Left hindlimb (tissue), 1 donor: ENCODE data around the gene TMEM179.
A peak's percentile ranks its signal among the peaks of the same experiment; 100 is the strongest.
"Not testable (repeated sequence)": the region's sequence is repeated elsewhere in the genome, so short reads cannot be mapped to it uniquely, and the experiment has no call there.

Source experiments
- DNase-seq: peaks from one replicate; pipeline ENCODE4 v3.0.0-alpha.2; 2018

Gene TMEM179

GRCh38 chr14:104637546-104638003 is 33.0 kb upstream of the TMEM179 start:
- no peak for DNase-seq

GRCh38 chr14:104636846-104637545 is 32.4 kb upstream of the TMEM179 start:
- not testable (repeated sequence) for DNase-seq

DNA sequence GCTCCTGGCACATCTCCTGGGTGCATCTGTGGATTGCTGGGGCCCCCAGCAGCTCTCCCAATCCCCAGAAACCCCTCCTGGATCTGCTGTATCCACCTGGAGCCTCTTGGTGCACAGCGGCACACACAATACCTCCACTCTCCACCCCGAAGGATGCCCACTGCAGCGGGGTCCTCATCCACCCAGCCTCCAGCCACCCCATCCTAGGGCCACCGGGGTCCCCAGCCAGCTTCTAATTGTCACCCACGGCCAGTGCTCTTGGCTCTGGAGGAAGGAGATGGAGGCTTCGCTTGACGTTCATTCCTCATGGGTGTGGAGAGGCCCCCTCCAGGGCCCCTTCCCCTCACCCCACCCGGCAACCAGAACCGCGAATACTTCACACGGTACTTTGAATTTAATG is 31.6 kb upstream of the TMEM179 start:
- DNase-seq = no peak

DNA sequence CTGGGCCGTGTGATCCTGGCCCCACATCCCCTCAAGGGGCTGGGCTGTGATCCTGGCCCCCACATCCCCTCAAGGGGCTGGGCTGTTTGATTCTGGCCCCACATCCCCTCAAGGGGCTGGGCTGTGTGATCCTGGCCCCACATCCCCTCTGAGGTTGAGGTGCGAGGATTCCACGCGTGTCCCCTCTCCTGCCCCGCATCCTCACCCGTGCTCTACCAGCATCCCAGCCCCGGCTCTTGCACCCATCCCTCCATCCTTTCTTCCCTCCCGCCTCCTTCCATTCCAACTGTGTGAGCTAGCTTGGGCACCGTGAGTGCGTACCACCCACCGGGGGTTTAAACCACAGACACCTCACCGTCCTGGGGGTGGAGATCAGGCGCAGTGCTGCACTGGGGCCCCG is 31.1 kb upstream of the TMEM179 start:
- DNase-seq = no peak

- DNase-seq = no peak
These were observed 30.5 kb upstream of the TMEM179 start for GRCh38 chr14:104634886-104635570.

DNA sequence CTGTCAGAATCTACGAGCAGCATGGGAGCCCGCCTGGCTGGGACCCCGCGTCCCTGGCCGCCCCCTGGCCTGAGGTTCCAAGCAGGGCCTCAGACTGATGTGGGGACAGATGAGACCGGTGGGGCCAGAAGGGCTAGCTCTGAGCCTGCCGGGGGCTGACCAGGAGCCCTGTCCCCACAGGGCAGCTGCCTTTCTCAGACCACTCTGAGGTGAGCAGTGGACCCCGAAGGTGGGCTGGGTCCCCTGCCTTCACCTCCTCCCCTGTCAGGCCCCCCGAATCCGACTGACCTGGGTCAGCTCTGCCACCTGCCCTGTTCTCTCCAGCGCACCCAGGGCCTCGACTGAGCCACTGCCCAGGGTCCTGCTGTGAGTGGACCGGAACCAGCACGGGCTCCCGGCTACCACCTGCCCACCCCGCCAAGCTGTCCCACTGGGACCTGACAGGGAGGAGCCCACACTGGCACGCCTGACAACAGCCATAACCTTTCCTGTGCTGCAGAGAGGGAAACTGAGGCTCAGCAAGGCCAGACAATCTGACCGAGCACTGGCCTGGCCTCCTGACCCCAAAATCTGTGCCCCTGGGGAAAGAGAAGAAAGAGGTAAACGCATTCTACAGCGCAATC is 29.7 kb upstream of the TMEM179 start:
- no peak for DNase-seq

DNA sequence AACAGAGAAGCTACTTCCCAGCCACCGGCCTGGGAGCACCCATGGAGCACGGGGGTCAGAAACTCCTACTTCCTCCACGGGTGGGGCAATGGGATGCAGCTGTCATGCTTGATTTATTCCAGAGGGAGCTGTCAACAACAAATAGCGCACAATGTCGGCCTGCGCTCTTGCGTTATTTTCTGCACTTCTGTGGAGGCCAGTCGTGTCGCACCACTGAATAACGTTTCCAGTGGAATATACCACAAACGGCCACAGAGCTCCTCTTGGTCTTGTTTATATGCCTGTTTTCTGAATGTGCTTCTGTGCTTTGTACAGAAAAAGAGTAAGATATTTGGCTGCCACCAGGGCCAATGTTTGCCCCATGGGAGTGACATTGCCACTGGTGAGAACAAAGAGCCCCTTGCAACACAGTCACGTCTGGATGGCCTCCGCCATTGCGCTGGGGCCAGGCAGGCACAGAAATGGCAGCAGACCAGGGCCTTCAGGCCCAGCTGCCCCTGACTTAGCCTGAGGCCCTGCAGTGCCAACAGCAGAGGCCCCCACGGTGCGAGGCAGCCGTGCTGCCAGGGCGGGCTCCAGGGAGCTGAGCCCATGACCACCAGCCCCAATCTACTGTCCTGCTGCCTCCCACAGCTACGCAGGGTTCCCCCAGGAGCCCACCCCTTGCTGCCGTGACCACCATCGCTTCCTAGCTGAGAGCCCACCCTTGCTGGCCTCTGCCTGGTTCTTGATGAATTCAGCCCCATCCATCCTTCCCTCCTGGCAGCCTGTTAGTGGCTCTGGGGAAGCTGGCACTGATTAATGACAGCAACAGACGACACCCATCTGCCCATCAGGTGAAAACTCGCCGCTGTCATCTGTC is 28.9 kb upstream of the TMEM179 start:
- DNase-seq = no peak

DNA sequence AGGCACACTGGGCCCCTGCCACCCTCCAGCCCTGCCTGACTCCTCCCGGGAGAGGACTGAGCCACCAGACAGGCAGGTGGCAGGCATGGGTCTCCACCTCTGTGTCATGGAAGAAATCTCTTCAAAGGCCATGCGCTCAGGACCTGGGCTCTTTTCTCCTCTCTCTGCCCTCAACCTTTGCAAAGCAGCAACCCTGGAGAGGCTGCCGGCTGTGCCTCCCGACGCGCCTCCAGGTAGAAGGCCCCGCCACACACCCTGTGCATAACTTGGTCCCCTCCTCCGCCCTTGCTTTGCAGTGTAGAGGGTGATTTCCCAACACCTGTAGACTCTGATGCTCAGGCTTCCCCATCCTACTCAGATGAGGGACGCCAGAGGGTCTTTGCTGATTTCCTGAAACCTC is 28.2 kb upstream of the TMEM179 start:
- DNase-seq = no peak

GRCh38 chr14:104624939-104625338 is 20.4 kb upstream of the TMEM179 start:
- no peak for DNase-seq

DNA sequence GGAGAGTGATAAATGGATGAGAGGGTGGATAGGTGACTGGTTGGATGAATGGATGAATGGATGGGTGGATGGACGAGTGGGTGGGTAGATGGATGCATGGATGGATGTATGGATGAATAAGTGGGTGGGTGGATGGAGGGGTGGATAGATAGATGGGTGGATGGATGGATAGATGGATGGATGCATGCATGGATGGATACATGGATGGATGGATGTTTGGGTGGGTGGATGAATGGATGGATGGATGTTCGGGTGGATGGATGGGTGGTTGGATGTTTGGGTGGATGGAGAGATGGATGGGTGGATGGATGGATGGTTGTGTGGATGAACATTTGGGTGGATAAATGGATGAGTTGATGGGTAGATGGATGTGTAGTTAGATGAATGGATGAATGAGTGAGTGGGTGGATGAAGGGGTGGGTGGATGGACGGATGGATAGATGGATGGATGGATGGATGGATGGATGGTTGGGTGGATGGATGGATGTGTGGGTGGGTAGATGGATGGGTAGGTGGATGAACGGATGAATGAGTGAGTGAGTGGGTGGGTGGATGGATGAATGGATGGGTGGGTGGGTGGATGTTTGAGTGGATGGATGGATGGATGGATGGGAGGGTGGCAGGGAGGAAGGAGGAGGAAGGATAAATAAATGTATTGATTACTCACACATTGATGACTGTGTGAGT is 9.7 kb upstream of the TMEM179 start:
- no peak for DNase-seq

DNA sequence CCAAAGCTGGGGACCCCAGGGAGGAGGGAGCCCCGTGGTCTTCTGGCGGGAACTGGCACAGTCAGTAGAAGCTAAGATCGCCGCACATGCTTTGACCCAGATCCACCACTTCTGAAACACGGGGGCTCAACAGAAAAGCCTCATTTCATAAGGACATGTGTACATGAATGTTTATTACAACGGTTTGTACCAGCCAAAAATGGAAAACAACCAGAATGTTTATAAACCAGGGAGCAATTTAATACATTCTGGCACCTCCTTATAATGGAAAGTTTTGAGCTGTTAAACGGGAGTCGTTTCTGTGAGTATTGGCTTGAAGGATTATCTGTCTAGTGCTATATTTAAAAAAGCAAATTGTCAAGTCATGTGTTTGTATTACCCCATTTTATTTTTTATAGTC is 7.3 kb upstream of the TMEM179 start:
- DNase-seq = no peak

- no peak for DNase-seq
These were observed 6.3 kb upstream of the TMEM179 start for GRCh38 chr14:104610749-104611310.

DNA sequence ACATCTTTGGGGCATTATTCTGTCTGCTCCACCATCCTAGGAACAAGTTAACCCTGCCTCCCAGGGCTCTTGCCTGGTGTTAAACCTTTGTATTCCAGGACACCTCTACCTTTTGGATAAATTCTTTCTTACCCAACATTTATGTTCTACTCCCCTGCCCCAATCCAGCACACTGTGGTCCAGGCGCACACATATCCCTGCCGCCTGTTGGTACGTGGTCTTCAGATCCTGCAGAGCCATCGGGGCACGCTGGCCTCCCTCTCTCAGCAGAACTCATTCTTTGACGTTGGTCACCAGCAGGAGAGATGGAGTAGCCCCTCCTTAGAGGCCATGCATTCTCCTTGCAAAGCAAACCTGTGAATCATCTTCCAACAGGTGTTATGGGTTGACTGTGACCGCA is 5.1 kb upstream of the TMEM179 start:
- no peak for DNase-seq

GRCh38 chr14:104603711-104604401 is 716 bp downstream of the TMEM179 start:
- DNase-seq = no peak

- DNase-seq = no peak
These were observed 1.6 kb downstream of the TMEM179 start for GRCh38 chr14:104602933-104603325.

GRCh38 chr14:104602315-104602932 is 2.1 kb downstream of the TMEM179 start:
- no peak for DNase-seq

- DNase-seq = no peak
These were observed 2.8 kb downstream of the TMEM179 start for GRCh38 chr14:104601786-104602185.

DNA sequence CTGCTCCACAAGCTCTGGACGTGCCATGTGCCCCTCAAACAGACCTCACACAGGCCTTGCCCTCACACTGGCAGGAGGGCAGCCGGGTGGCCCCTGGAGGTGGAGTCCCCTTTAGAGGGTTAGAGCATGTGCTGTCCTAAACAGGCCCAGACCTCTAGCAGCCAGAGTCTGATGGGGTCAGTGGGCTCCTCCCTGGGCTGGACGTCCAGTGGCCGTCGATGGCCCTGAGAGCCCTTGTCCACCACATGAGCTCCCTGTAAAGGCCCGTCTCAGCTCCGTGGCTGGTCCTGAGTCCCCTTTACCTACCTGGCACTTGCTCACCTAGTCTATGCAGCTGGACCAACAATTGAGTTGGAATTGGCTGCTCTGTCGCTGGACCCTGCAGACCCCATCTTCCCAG is 3.8 kb downstream of the TMEM179 start:
- DNase-seq = no peak

GRCh38 chr14:104600141-104600643 is 4.4 kb downstream of the TMEM179 start:
- DNase-seq = peak; percentile 74

- DNase-seq = no peak
These were observed 5.1 kb downstream of the TMEM179 start for GRCh38 chr14:104599446-104599845.

DNA sequence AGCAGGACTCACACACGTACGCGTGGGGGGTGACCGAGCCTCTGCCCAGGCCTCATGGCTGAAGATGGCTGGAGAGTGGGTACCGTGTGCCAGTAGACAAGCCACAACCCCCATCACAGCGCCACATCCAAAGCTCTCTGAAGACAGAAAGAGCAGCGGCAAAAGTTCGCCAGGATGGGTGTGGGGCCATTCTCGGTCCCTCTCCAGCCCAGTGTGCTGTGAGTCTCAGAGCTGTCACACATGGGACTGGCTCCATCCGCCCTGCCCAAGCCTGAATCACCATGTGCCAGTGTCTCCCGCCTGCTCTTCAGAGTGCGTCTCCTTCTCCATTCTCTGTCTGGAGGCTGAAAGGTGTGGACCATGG is 5.7 kb downstream of the TMEM179 start:
- DNase-seq = peak; percentile 22
